Measurements from ENCODE around the gene PKP1. TPM values are rescaled to one million over a fixed set of nuclear protein-coding genes. Genes with fewer than 3 reads are reported as not detected.
"Not testable (repeated sequence)": the region's sequence is repeated elsewhere in the genome, so short reads cannot be mapped to it uniquely, and the experiment has no call there.

The PKP1 gene, protein sequence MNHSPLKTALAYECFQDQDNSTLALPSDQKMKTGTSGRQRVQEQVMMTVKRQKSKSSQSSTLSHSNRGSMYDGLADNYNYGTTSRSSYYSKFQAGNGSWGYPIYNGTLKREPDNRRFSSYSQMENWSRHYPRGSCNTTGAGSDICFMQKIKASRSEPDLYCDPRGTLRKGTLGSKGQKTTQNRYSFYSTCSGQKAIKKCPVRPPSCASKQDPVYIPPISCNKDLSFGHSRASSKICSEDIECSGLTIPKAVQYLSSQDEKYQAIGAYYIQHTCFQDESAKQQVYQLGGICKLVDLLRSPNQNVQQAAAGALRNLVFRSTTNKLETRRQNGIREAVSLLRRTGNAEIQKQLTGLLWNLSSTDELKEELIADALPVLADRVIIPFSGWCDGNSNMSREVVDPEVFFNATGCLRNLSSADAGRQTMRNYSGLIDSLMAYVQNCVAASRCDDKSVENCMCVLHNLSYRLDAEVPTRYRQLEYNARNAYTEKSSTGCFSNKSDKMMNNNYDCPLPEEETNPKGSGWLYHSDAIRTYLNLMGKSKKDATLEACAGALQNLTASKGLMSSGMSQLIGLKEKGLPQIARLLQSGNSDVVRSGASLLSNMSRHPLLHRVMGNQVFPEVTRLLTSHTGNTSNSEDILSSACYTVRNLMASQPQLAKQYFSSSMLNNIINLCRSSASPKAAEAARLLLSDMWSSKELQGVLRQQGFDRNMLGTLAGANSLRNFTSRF
- total RNA-seq (0.03 and 0.04 TPM in 2 replicates), polyA plus RNA-seq (not detected in 2 replicates)

DNA sequence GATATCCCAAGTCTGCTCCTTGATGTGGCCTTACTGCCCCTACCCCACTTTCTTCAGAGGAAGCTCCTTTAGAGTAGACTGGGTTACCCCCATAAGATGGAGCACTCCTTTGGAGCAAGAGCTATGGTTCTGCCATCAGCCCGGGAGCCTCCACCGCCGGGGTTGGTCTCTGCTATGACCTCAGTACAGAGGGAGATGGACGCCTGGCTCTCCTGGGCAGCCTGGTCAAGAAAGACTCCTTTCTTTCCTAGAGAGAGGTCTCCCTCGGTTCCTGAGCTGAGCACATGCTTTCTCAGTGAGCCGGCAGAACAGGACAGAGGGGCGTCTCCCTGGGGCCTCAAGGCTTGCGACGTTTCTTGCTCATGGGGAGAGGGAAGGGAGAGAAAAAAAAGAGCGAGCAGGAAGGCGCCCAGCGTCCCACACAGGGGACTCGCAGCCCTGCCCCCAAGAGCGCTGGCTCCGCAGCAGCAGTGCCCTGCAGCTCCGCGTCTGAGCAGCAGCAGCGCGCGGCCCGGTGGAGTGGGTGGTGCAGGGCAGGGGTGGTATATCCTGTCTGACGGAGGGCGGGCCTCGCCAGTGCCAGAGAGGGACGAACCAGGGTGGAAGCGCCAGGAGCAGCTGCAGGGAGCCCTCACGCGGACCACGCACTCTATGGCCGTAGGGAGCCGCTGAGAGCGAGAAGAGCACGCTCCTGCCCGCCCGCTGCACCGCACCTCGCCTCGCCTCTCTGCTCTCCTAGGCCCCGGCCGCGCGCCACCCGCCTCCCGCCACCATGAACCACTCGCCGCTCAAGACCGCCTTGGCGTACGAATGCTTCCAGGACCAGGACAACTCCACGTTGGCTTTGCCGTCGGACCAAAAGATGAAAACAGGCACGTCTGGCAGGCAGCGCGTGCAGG, at the start of gene PKP1:
Gene PKP1, plus strand, starts transcription at position 576 of the 899 bp plus-strand sequence. Its CDS starts 197 bp downstream, at position 773.
- peak; percentile 21 to 29 for DNase-seq (ENCODE audit: low read depth in 1 of 2, low spot score in 1 of 2)
- Histone ChIP-seq H3K36me3 (no peaks in the 10 kb centered on the region), H3K4me1 (ENCODE audit: low read depth) (no peaks in the 10 kb centered on the region), H3K27ac (no peak within 1 kb of the TSS), H3K4me3 (no peak within 1 kb of the TSS), H3K27me3 (peaks cover 21% of the 10 kb centered on the region), H3K9me3 (ENCODE audit: low read depth) (no peaks in the 10 kb centered on the region)
- TF ChIP-seq, protein P1, sequence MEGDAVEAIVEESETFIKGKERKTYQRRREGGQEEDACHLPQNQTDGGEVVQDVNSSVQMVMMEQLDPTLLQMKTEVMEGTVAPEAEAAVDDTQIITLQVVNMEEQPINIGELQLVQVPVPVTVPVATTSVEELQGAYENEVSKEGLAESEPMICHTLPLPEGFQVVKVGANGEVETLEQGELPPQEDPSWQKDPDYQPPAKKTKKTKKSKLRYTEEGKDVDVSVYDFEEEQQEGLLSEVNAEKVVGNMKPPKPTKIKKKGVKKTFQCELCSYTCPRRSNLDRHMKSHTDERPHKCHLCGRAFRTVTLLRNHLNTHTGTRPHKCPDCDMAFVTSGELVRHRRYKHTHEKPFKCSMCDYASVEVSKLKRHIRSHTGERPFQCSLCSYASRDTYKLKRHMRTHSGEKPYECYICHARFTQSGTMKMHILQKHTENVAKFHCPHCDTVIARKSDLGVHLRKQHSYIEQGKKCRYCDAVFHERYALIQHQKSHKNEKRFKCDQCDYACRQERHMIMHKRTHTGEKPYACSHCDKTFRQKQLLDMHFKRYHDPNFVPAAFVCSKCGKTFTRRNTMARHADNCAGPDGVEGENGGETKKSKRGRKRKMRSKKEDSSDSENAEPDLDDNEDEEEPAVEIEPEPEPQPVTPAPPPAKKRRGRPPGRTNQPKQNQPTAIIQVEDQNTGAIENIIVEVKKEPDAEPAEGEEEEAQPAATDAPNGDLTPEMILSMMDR (IDR thresholded peaks at IDR 0.05; ENCODE audit: low read depth, low read length) = no peak

DNA sequence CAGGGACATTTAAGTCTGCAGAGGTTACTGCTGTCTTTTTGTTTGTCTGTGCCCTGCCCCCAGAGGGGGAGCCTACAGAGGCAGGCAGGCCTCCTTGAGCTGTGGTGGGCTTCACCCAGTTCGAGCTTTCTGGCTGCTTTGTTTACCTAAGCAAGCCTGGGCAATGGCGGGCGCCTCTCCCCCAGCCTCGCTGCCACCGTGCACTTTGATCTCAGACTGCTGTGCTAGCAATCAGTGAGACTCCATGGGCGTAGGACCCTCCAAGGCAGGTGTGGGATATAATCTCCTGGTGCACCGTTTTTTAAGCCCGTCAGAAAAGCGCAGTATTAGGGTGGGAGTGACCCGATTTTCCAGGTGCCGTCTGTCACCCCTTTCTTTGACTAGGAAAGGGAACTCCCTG, 43.7 kb upstream of the PKP1 start:
- H3K4me3 ChIP-seq; H3K9me3 ChIP-seq (ENCODE audit: low read depth); H3K4me1 ChIP-seq (ENCODE audit: low read depth); H3K36me3 ChIP-seq; DNase-seq (ENCODE audit: low read depth in 1 of 2, low spot score in 1 of 2); H3K27ac ChIP-seq; H3K27me3 ChIP-seq: not testable (repeated sequence)

DNA sequence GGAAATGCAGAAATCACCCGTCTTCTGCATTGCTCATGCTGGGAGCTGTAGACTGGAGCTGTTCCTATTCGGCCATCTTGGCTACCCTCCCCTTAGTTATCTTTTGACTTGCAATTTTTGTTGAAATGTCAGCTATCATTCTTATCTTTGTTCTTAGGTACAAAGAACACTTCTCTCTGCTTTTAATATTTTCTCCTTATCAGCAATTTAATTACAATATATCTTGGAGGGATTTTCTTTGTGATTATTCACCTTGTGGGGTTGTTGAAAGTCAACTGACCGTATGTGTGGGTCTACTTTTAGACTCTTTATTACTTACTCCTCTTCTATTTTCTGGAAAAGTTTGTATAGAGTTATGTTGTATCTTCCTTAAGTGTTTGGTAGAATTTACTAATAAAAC, 43.1 kb upstream of the PKP1 start:
- TF ChIP-seq, protein P1 (IDR thresholded peaks at IDR 0.05; ENCODE audit: low read depth, low read length) = no peak
- H3K4me1 ChIP-seq (ENCODE audit: low read depth) = no peaks in the 10 kb centered on the region

DNA sequence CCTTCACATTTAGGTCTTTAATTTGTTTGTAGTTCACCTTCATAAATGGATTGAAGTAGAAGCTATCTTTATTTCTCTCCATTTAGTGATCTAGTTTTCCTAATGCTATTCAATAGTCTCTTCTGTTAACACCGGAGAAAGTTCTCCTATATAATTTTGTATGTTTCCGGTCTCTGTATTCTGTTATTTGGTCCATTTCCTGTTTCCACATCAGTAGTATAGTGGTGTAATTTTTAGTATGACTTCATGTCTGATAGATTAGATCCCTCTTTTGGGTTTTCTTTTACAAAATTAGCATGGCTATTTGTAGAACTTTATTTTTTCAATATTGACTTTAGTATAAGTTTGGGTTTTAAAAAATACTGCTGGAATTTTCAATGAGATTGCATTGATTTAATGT, 41.6 kb upstream of the PKP1 start:
- Histone ChIP-seq H3K27ac (no peak overlapping the region), H3K4me3 (no peak overlapping the region), H3K9me3 (ENCODE audit: low read depth) (no peaks in the 10 kb centered on the region), H3K36me3 (no peaks in the 10 kb centered on the region), H3K27me3 (peaks cover 6% of the 10 kb centered on the region), H3K4me1 (ENCODE audit: low read depth) (no peaks in the 10 kb centered on the region)
- no peak for DNase-seq (ENCODE audit: low read depth in 1 of 2, low spot score in 1 of 2)
- TF ChIP-seq, protein P1 (IDR thresholded peaks at IDR 0.05; ENCODE audit: low read depth, low read length) = no peak

More for the DNA sequence above, 43.1 kb upstream of the PKP1 start:
- H3K4me3 ChIP-seq = no peak overlapping the region
- no peaks in the 10 kb centered on the region for H3K9me3 ChIP-seq (ENCODE audit: low read depth)
- no peaks in the 10 kb centered on the region for H3K36me3 ChIP-seq
- no peak for DNase-seq (ENCODE audit: low read depth in 1 of 2, low spot score in 1 of 2)
- H3K27ac ChIP-seq = no peak overlapping the region
- H3K27me3 ChIP-seq = no peaks in the 10 kb centered on the region

DNA sequence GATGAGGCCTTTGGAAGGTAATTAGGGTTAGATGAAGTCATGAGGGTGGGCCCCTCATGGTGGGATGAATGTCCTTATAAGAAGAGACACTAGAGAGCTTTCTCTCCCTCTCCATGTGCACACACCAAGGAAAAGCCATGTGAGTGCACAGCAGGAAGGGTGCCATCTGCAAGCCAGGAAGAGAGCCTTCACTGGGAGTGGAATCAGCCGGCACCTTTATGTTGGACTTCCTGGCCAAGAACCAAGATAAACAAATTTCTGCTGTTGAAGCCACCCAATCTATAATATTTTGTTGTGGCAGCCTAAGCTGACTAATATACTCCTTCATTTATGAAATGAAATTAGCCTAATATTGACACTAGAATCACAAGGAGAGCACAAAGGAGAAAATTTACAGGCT, 38.2 kb upstream of the PKP1 start:
- H3K4me3 ChIP-seq = no peak overlapping the region
- TF ChIP-seq, protein P1 (IDR thresholded peaks at IDR 0.05; ENCODE audit: low read depth, low read length) = no peak
- peaks cover 6% of the 10 kb centered on the region for H3K27me3 ChIP-seq
- H3K9me3 ChIP-seq (ENCODE audit: low read depth) = no peaks in the 10 kb centered on the region
- no peaks in the 10 kb centered on the region for H3K4me1 ChIP-seq (ENCODE audit: low read depth)
- no peaks in the 10 kb centered on the region for H3K36me3 ChIP-seq
- DNase-seq (ENCODE audit: low read depth in 1 of 2, low spot score in 1 of 2) = no peak
- no peak overlapping the region for H3K27ac ChIP-seq

Data from cardiac muscle cell (in vitro differentiated cells and primary cell).